ENCODE data around the gene UGT1A4.
"Not testable (repeated sequence)": the region's sequence is repeated elsewhere in the genome, so short reads cannot be mapped to it uniquely, and the experiment has no call there.

UGT1A4 gene

DNA sequence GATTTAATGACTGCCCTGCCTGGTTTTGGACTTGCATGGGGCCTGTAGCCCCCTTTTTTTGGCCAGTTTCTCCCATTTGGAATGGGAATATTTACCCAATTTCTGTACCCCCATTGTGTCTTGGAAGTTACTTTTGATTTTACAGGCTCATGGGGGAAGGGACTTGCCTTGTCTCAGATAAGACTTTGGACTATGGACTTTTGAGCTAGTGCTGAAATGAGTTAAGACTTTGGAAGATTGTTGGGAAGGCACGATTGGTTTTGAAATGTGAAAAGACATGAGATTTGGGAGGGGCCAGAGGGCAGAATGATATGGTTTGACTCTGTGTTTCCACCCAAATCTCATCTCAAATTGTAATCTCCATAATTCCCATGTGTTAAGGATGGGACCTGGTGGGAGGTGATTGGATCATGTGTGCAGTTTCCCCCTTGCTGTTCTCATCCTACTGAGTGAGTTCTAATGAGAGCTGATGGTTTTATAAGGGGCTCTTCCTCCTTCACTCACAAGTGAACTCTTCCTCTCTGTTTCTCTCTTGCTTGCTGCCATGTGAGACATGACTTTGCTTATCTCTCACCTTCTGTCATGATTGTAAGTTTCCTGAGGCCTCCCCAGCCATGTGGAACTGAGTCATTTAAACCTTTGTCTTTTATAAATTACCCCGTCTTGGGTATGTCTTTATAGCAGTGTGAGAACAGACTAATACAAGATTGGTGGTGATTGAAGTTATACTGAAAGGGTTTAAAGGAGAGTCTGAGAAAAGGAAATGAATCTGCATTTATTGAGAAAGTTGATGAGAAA lies 32.9 kb downstream of the UGT1A4 start:
- not testable (repeated sequence) for DNase-seq

GRCh38 chr2:233754872-233755611 lies 36.5 kb downstream of the UGT1A4 start:
- no peak for DNase-seq

DNA sequence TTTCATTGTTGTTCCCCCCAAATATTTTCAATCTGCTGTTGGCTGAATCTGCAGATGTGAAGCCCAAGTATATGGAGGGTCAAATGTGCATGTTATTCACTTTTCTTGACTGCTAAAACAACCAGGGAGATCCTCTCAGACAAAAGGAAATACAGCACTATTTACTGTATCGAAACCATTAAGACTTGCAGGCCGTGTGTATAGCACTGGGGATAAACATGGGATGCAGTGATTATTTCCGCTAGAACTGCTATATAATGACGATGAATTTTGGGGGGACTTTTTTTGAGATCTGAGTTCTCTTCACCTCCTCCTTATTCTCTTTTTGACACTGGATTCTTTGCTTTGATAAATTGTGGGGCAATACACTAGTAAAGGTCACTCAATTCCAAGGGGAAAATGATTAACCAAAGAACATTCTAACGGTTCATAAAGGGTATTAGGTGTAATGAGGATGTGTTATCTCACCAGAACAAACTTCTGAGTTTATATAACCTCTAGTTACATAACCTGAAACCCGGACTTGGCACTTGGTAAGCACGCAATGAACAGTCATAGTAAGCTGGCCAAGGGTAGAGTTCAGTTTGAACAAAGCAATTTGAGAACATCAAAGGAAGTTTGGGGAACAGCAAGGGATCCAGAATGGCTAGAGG lies 38.0 kb downstream of the UGT1A4 start:
- DNase-seq, result no peak

- DNase-seq, result no peak
These were observed 39.6 kb downstream of the UGT1A4 start for GRCh38 chr2:233758141-233758540.

DNA sequence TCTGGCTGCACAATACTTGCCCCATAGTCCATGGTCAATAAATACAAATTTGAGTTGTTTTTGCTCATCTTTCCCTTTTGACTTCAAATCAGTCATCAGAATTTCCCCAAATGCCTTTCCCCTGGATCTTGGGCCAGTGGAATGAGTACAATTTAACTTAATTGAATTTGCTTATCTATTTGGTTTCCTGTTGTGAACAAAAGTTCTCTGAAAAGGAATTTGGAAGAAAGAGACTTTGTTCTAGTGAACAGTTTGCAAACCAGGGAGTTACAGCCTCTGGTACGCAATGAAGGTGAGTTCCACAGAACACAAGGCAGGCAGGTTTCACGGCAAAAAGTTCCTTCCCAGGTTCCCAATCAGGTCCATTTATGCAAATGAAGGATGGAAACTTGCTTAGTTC lies 40.3 kb downstream of the UGT1A4 start:
- DNase-seq, result no peak

DNA sequence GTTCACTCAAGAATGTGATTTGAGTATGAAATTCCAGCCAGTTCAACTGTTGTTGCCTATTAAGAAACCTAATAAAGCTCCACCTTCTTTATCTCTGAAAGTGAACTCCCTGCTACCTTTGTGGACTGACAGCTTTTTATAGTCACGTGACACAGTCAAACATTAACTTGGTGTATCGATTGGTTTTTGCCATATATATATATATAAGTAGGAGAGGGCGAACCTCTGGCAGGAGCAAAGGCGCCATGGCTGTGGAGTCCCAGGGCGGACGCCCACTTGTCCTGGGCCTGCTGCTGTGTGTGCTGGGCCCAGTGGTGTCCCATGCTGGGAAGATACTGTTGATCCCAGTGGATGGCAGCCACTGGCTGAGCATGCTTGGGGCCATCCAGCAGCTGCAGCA lies 41.5 kb downstream of the UGT1A4 start, which contains the start of gene UGT1A1:
TSS of gene UGT1A1 (plus strand) at position 228 of the 400 bp plus-strand sequence. CDS start at position 246, 18 bp downstream.
- DNase-seq, result no peak

DNA sequence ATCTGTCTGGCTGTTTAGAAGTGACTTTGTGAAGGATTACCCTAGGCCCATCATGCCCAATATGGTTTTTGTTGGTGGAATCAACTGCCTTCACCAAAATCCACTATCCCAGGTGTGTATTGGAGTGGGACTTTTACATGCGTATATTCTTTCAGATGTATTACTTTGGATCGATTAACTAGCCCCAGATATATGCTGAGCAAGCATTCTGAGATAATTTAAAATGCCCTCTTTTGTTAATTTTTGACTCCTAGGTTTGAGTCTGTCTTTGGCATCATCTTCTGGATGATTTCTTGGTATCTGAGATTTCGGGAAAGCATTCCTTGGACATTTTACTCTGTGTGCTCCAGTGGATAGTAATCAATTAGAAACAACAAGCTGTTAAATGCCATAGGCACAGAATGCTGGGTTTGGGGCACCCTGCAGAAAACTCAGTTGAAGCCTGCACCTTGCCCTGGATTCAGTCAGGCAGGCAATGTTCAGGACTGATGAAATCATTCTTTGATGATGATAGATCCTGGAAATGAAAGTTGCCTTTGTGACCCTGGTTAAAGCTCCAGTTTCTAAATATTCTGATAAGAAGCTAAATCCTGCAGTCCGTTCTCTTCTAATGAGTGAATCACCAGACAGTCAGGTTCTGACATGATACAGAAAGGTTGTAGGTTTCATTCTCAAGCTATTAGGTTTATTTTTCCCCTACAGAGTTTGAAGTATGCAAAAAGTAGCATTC lies 42.7 kb downstream of the UGT1A4 start:
- DNase-seq, result no peak

GRCh38 chr2:233764264-233764663 lies 45.7 kb downstream of the UGT1A4 start:
- DNase-seq, result no peak

- no peak for DNase-seq
These were observed 46.2 kb downstream of the UGT1A4 start for GRCh38 chr2:233764761-233765160.

GRCh38 chr2:233766416-233766815 lies 47.9 kb downstream of the UGT1A4 start:
- DNase-seq, result no peak

GRCh38 chr2:233768076-233768475 lies 49.5 kb downstream of the UGT1A4 start:
- no peak for DNase-seq

GRCh38 chr2:233769260-233769659 lies 50.7 kb downstream of the UGT1A4 start:
- DNase-seq, result no peak

GRCh38 chr2:233772153-233772552 lies 53.6 kb downstream of the UGT1A4 start:
- no peak for DNase-seq

DNA sequence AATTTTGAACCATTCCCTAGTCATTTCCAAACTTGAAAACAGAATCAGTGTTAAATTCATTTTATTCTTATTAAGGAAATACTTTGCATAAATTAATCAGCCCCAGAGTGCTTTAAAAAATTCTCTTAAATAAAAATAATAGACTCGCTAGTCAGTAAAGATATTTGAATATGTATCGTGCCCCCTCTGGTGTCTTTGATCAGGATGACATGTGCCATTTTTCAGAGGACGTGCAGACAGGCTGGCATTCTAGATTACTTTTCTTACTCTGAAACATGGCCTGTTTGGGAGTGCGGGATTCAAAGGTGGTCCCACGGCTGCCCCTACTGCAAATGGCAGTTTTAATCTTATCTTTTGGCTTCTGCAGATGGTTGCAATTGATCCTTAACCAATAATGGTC lies 54.0 kb downstream of the UGT1A4 start:
- no peak for DNase-seq

- DNase-seq, result no peak
These were observed 55.3 kb downstream of the UGT1A4 start for GRCh38 chr2:233773854-233774253.

GRCh38 chr2:233775414-233775813 lies 56.9 kb downstream of the UGT1A4 start:
- no peak for DNase-seq

DNA sequence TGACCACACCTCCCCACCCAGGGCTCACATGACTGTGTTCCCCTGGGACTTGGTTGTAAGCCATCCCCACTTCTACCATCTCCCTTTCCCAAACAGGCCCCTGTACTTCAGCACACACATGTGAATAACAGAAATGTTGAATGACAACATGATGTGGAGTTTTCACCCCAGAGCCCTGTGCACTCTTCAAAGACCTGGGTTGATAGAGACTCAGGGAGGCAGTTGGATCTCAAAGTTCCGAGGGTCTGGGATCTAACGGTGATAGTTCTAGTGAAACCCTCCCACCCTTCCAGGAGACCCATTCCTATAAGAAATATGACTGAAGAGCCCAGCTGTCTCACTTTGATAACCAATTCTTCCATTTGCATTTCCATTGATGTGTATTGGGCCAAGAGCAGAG lies 59.5 kb downstream of the UGT1A4 start, which contains the start of gene MROH2A:
TSS of gene MROH2A (plus strand) at position 301 of the 400 bp plus-strand sequence. CDS start 1,029 bp downstream, outside the sequence.
- DNase-seq, result no peak

DNA sequence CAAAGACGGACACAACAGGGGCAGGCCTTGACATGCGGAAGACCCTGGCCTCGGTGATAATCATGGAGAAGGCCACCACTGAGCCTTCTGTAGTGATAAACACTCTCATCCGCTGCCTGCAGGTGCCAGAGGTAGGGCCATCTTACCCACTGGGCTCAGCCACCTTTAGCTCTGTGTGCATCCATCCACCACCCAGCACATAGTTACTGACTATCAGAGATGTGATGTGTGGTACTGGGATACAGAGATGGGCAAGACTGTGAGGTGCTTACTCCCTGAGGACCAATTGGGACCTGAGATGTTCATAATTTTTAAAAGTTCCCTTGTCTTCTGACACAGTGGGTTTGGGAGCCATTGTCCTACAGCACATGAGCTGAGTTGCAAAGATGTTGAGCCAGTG lies 61.2 kb downstream of the UGT1A4 start:
- DNase-seq, result no peak

GRCh38 chr2:233780771-233781170 lies 62.2 kb downstream of the UGT1A4 start:
- DNase-seq, result no peak

- DNase-seq, result no peak
These were observed 71.0 kb downstream of the UGT1A4 start for GRCh38 chr2:233789554-233789953.

- DNase-seq, result no peak
These were observed 72.8 kb downstream of the UGT1A4 start for GRCh38 chr2:233791151-233791882.

- DNase-seq, result no peak
These were observed 73.4 kb downstream of the UGT1A4 start for GRCh38 chr2:233791883-233792329.

Measured in CD4-positive, alpha-beta T cell treated with Interleukin-10 for 1 hour (primary cell).